PC-9 (cell line): ENCODE results near the gene SLC13A2.

Experiments
- EZH2 ChIP-seq: fragments of 200-600 bp; sonication (generic); IDR thresholded peaks from 2 replicates; pipeline ENCODE4 v1.8.0; 2017; ENCODE audit warnings: antibody characterized with exemption, low read depth
- TF ChIP-seq, protein P1 (sequence below): fragments of 200-600 bp; sonication (generic); conservative IDR thresholded peaks from 2 replicates; pipeline ENCODE4 v1.6.1; 2017; ENCODE audit warnings: mixed run types, antibody characterized with exemption, mild to moderate bottlenecking, moderate library complexity

DNA sequence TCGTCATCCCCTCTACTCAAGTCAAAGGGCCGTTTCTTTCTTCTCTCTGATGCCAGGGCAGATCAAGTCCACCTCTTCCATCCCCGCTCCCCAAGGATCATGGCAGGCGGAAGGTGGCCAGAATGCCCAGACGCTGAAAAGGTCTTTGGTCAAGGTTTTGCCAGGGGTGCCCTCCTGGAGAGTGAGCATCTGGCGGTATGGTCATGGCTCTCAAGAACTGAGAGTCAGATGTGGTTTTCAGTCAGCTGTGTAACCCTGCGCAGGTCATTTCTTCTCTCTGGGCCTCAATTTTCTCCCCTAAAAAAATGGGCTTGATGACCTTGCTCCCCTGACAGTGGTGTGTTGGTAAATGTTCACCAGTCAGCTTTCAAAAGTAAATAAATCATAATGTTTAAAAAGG, 45.1 kb downstream of the SLC13A2 start:
- no peak for TF ChIP-seq EZH2
- TF ChIP-seq, protein P1, sequence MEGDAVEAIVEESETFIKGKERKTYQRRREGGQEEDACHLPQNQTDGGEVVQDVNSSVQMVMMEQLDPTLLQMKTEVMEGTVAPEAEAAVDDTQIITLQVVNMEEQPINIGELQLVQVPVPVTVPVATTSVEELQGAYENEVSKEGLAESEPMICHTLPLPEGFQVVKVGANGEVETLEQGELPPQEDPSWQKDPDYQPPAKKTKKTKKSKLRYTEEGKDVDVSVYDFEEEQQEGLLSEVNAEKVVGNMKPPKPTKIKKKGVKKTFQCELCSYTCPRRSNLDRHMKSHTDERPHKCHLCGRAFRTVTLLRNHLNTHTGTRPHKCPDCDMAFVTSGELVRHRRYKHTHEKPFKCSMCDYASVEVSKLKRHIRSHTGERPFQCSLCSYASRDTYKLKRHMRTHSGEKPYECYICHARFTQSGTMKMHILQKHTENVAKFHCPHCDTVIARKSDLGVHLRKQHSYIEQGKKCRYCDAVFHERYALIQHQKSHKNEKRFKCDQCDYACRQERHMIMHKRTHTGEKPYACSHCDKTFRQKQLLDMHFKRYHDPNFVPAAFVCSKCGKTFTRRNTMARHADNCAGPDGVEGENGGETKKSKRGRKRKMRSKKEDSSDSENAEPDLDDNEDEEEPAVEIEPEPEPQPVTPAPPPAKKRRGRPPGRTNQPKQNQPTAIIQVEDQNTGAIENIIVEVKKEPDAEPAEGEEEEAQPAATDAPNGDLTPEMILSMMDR, result no peak
